Activated CD4-positive, alpha-beta T cell treated with anti-CD3 and anti-CD28 coated beads, Interleukin-2, amount 50 U/mL, for 16 hours (primary cell): Measurements from ENCODE around the gene LASP1NB.
"Not testable (repeated sequence)": the region's sequence is repeated elsewhere in the genome, so short reads cannot be mapped to it uniquely, and the experiment has no call there.

Source experiments
- DNase-seq: peaks from one replicate; pipeline ENCODE4 v3.0.0-alpha.2; 2020

The LASP1NB gene

GRCh38 chr17:38918916-38919315, 6.5 kb upstream of the LASP1NB start:
- no peak for DNase-seq

DNA sequence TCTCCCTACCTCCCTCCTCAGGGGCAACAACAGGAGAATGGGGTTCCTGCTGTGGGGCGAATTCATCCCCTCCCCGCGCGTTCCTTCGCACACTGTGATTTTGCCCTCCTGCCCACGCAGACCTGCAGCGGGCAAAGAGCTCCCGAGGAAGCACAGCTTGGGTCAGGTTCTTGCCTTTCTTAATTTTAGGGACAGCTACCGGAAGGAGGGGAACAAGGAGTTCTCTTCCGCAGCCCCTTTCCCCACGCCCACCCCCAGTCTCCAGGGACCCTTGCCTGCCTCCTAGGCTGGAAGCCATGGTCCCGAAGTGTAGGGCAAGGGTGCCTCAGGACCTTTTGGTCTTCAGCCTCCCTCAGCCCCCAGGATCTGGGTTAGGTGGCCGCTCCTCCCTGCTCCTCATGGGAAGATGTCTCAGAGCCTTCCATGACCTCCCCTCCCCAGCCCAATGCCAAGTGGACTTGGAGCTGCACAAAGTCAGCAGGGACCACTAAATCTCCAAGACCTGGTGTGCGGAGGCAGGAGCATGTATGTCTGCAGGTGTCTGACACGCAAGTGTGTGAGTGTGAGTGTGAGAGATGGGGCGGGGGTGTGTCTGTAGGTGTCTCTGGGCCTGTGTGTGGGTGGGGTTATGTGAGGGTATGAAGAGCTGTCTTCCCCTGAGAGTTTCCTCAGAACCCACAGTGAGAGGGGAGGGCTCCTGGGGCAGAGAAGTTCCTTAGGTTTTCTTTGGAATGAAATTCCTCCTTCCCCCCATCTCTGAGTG, 5.9 kb upstream of the LASP1NB start:
- no peak for DNase-seq

DNA sequence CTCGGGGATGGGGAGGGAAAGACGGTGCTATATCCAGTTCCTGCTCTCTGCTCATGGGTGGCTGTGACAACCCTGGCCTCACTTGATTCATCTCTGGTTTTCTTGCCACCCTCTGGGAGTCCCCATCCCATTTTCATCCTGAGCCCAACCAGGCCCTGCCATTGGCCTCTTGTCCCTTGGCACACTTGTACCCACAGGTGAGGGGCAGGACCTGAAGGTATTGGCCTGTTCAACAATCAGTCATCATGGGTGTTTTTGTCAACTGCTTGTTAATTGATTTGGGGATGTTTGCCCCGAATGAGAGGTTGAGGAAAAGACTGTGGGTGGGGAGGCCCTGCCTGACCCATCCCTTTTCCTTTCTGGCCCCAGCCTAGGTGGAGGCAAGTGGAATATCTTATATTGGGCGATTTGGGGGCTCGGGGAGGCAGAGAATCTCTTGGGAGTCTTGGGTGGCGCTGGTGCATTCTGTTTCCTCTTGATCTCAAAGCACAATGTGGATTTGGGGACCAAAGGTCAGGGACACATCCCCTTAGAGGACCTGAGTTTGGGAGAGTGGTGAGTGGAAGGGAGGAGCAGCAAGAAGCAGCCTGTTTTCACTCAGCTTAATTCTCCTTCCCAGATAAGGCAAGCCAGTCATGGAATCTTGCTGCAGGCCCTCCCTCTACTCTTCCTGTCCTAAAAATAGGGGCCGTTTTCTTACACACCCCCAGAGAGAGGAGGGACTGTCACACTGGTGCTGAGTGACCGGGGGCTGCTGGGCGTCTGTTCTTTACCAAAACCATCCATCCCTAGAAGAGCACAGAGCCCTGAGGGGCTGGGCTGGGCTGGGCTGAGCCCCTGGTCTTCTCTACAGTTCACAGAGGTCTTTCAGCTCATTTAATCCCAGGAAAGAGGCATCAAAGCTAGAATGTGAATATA, 4.8 kb upstream of the LASP1NB start:
- no peak for DNase-seq

DNA sequence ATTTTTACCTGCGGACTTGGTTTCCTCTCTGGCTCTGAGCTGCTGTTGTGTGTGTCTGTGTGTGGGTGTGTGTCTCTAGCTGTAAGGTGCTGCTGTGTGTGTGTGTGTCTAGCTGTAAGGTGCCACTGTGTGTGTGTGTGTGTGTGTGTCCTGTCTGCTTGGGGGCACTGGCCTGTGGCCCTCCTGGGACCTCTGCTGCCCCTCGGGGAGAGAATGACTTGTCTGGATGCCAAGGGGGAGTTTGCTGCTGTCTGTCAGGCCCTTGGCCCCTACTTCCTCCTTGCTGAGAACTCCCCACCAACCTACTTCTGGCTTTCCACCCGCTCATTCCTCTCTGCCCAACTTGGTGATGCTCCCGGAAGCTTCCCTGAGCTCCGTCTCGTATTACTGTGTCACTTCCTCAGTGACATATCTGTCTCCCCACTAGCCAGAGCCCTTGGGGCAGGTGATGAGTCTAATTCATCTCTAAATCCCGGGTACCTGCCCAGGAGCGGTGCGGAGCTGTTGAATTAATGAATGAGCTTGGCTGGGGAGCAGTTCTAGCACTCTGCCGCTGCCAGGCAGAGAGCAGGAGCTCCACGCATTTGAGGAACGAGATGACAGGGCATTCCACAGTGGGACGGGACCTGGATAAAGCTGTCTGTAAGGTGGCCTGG, 3.5 kb upstream of the LASP1NB start:
- DNase-seq: no peak

GRCh38 chr17:38922538-38923297, 2.7 kb upstream of the LASP1NB start:
- DNase-seq: no peak

DNA sequence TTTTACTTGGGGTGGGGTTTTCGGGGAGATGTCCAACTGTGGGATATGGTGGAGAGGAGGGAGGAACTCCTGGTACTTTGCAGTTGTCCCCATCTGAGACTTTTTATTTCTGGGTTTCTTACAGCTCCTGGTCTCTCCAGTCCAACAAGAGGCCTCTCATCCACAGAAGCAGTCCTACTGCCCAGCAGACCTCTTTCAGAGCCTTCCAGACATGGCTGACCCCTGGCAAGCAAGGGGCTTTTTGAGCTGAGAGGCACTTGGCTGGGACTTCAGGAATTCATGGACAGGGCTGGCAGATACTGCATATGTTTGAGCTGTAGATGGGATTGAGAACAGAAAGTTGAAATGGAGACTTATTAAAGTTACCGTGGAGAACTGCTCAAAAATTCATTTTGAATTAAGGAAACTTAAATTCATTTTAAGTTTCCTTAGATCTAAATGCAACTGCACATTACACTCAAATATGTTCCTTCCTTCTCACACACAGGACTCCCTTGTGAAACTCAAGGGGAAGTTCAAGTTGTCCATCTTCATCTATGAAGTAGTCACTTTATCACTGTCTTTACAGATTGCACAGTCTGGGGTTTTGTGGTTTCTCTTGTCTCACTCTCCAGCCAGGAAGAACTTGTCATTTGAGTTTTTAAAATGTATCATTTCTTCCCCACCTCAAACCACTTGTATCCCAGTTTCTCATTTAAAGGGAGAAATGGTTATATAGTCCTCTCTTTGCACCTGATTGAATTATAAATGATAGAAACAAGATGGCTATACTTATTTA, 1.1 kb downstream of the LASP1NB start:
- peak; percentile 84 for DNase-seq

DNA sequence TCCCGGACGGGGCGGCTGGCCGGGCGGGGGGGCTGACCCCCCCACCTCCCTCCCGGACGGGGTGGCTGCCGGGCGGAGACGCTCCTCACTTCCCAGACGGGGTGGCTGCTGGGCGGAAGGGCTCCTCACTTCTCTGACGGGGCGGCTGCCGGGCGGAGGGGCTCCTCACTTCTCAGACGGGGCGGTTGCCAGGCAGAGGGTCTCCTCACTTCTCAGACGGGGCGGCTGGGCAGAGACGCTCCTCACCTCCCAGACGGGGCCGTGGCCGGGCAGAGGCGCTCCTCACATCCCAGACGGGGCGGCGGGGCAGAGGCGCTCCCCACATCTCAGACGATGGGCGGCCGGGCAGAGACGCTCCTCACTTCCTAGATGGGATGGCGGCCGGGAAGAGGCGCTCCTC, 5.4 kb downstream of the LASP1NB start:
- not testable (repeated sequence) for DNase-seq

- not testable (repeated sequence) for DNase-seq
Observed at GRCh38 chr17:38933962-38934361, 8.5 kb downstream of the LASP1NB start.

GRCh38 chr17:38939987-38940386, 14.6 kb downstream of the LASP1NB start:
- DNase-seq: no peak

DNA sequence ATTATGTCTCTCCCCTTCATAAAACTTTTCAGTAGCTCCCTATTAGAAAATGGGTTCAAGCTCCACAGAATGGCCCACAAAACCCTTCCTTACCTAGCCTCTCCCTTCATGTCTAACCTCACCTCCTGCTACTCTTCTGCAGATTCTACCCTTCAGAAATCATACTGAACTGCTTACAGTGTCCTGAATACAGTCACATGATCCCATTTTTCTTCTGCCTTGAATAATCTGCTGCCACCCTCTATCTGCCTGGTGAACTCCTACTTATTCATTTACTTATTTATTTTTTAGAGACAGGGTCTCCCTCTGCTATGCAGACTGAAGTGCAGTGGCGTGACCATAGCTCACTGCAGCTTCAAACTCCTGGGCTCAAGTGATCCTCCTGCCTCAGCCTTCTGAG, 15.0 kb downstream of the LASP1NB start:
- DNase-seq: no peak

GRCh38 chr17:38942696-38943334, 17.4 kb downstream of the LASP1NB start:
- no peak for DNase-seq

DNA sequence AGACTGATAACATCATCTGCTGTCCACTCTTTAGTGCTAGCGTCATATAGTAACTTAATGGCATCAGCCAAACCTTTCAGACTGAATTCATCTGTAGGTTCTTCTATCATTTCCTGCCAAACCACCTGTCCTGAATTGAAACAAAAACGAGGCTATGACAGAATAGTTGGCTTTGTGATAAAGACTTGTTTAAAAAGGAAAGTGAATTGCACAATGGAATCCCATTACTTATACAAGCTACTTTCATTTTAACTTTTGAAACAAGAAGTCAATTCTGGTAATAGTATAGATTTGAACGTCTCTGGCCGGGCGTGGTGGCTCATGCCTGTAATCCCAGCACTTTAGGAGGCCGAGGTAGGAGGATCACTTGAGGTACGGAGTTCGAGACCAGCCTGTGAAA, 18.2 kb downstream of the LASP1NB start:
- peak; percentile 47 for DNase-seq

- no peak for DNase-seq
Observed at GRCh38 chr17:38947189-38947588, 21.8 kb downstream of the LASP1NB start.

GRCh38 chr17:38953800-38954199, 28.4 kb downstream of the LASP1NB start:
- DNase-seq: not testable (repeated sequence)

DNA sequence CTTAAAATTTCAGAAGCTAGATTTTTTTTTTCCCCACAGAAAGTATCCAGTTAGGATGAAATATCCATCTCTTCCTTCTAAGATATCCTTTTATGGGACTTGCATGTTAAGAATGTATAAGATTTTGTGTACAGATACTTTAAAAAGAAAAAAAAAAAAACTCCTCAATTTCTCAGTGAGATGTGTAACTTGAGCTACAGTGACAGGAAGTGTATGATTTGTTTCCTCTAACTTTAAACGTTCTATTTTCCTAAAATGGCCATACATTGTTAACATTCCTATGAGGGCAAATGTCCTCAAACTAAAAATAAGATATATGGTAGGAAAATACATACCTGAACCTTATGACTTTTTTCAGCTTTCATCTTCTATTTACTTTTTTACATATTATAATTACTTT, 32.9 kb downstream of the LASP1NB start:
- DNase-seq: no peak

DNA sequence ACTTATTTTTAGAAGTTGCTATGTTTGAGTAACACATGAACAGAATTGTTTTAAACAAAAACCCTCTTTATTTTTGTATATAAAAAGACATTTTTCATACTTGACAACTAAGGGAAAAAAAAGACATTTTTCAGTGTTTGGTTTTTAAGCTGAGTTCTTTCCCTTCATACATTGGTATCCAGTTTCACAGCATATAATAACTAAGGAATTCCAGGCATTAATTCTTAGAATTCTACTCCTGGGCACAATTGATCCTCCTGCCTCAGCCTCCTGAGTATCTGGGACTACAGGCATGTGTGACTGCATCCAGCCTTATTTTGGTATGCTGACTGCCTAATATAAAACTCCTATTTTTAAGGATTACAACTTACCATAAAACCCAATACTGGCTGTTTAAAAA, 33.3 kb downstream of the LASP1NB start:
- DNase-seq: no peak

DNA sequence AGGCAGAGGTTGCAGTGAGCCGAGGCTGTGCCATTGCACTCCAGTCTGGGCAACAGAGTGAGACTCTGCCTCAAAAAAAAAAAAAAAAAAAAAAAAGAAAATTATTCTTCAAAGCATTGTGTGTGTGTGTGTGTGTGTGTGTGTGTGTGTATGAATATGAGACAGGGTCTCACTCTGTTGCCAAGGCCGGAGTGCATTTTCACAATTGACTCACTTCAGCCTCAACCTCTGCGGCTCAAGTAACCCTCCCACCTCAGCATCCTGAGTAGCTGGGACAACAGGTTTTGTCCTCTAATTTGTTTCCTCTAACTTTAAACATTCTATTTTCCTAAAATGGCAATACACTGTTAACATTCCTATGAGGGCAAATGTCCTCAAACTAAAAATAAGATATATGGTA, 34.1 kb downstream of the LASP1NB start:
- DNase-seq: no peak

DNA sequence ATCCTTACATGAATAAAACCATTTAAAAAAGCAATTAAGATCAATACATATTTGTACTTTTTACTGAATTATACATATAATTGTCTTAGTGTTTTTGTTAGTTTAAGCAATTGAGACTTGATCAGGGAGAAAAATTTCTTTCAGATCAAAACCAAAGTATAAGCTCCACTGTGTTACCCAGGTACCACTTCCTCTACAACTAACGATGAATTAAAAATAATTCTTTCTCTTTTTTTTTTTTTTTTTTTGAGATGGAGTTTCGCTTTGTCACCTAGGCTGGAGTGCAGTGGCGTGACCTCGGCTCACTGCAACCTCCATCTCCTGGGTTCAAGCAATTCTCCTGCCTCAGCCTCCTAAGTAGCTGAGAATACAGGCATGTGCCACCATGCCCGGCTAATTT, 35.0 kb downstream of the LASP1NB start:
- no peak for DNase-seq

- no peak for DNase-seq
Observed at GRCh38 chr17:38961413-38961812, 36.0 kb downstream of the LASP1NB start.

DNA sequence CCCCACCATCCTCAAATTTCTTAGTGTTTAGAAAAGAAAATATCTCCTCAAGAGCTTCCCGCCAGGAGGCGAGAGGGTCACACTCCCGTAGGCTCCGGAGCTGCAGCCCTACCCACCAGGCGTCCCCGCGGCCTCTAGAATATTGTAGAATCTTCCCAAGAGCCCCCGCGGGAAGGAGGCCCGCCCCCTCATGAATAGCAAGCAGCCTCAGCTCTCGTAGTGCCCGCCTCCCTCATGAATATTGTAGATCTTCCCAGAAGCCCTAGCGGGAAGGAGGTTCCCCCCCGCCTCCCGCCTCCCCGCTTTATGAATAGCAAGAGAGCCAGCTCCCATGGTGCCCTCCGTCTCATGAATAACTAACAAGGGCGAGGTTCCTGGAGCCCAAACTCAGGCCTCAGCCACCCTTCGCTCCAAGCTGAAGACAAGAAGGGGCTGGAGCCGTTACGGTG, 41.9 kb downstream of the LASP1NB start, which contains the start of gene FBXO47:
TSS of gene FBXO47 (minus strand) at position 114 of the 449 bp plus-strand sequence. CDS start 4,378 bp downstream, outside the sequence.
- peak; percentile 81 for DNase-seq

GRCh38 chr17:38969281-38969680, 43.9 kb downstream of the LASP1NB start:
- DNase-seq: no peak
